SU-DHL-6 (cell line): ENCODE measurements around the gene TP53I13.

Source experiments
- CTCF ChIP-seq: fragments of 200-600 bp; sonication (generic); IDR thresholded peaks from one replicate; pipeline ENCODE4 v1.5.1; 2017; ENCODE audit warnings: antibody characterized with exemption, mild to moderate bottlenecking, low read length, moderate library complexity; ENCODE audit not compliant: insufficient read depth, poor library complexity, severe bottlenecking
- EZH2phosphoT487 ChIP-seq: fragments of 200-600 bp; sonication (generic), shearing (Covaris generic); conservative IDR thresholded peaks from 2 replicates; pipeline ENCODE4 v1.6.1; 2018; ENCODE audit warnings: mild to moderate bottlenecking, antibody characterized with exemption, low read length, moderate library complexity, mixed read lengths

DNA sequence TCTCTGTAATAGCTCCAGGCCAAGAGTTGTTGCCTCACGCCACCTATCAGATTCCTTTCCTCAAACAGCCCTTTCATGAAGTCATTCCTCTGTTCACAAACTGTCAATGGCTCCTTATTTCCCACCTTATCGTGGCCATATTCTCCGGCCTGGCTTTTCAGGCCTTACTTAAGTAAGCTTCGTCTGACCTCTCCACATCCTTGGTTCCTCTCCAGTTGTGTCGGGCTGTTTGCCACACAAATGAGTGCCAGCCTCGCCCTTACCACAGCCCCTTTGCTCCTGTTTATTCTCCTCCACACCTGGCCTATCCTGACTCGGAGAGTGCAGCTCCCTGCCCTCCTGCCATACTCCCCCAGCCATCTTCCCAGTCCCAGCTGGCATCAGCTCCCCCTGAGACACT lies 2.0 kb downstream of the TP53I13 start:
- TF ChIP-seq EZH2phosphoT487 (no peak), CTCF (no peak)
